8988T (cell line): Measurements from ENCODE around the gene SYNM.
"Not testable (repeated sequence)": the region's sequence is repeated elsewhere in the genome, so short reads cannot be mapped to it uniquely, and the experiment has no call there.

Source experiments
- DNase-seq: peaks from one replicate; pipeline ENCODE4 v3.0.0; 2011

SYNM gene

DNA sequence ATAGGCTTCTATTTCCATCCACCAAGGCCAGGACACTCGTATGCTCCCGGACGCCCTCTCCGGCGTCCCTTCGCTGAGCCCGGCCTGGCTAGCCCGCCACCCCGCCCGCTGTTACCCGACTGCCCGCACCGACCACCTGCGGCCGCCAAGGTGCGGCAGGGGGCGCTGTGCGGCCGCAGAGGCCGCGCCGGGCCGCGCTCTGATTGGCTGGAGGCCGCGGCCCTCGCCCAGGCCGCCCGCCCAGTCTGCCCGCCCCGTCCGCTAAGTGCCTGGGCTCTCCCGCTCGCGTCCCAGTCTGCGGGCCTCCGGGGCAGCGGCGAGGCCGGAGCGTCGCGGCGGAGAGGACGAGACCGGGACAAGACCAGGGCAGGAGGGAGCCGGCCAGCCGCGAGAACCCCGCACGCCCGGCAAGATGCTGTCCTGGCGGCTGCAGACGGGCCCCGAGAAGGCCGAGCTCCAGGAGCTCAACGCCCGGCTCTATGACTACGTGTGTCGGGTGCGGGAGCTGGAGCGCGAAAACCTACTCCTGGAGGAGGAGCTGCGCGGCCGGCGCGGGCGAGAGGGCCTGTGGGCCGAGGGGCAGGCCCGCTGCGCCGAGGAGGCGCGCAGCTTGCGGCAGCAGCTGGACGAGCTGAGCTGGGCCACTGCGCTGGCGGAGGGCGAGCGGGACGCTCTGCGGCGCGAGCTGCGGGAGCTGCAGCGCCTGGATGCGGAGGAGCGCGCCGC lies at the start of gene SYNM:
Gene SYNM (plus strand): TSS at position 293 of the 726 bp plus-strand sequence. CDS start 120 bp downstream, at position 413.
- DNase-seq, result peak; percentile 89

- DNase-seq, result no peak
These were observed 49.2 kb upstream of the SYNM start for GRCh38 chr15:99055555-99056134.

DNA sequence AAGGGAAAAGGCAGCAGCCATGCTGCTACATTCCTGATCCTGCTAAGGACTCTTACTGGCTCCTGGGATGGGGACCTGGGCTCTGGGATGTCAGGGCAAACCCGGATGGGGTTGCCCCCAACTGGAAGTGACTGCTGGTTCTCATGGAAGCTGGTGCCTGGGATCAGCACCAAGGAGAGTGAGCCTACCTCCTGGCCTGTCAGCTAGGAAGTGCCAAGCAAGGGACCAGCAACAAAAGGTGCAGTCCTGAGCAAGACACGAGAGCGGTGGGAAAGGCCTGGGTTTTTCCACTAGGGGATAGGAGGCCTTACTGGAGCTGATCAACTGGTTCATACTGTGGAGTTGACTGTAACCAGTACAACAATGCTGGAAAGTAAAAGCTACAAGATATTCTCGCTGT lies 47.9 kb upstream of the SYNM start:
- no peak for DNase-seq

- no peak for DNase-seq
These were observed 47.0 kb upstream of the SYNM start for GRCh38 chr15:99057697-99058420.

DNA sequence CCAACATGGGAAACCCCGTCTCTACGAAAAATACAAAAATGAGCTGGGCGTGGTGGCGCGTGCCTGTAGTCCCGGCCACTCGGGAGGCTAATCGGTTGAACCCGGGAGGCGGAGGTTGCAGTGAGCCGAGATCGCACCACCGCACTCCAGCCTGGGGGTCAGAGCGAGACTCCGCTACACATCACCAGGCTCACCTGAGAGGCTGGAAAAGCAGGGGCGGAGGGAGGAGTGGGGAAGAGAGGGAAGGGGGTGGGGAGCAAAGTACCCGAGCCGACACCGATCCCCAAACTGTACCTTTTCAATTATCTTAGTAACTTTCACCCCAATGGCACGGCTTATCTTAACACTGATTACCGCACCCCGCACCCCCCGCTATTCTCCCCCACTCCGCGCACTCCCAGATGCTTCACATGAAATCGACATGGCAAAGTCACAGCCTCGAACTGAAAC lies 46.4 kb upstream of the SYNM start:
- DNase-seq, result no peak

DNA sequence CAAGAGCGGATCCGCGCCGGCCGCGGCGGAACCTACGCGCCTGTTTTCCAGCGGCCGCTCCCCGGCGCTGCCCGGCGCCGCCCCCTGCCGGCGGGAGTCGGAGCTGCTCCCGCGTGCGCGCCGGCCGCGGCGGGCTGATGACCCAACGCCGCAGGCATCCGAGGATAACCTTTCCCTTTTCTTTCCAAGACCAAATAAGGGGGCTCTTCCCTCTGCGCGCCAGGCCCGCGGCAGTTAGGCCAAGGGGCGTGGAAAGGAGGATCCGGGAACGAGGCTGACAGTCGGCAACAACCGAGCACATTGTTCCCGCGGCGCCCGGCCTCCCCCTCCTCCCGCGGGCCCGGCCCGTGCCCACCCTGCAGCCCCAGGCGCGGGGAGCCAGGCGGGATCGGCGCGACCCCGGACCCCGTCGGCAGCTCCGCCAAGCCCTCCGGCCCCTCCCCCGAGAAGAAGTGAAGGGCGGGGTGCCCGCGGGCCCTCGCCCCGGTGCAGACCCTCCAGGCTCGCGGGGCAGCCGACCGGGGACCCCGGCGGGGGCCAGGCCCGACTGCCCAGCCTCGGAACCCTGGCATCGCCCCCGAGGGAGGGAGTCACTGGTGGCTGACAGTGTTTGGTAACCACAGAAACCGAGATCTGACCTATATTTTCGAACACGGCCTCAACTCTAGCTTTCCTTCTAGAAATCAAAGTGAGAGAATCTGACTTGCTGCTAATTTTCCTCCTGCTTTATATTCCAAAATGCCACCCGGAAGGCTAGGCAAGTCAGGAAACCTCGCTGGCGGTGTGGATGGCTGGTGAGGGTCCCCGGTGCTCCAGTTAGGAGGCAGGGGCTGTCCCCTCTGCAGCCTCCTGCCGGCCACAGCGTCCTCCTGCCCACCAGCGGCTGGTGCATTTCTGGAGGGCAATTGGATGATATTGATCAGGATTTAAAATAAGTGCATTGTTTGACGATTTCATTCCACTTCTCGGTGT lies 45.6 kb upstream of the SYNM start:
- peak; percentile 76 for DNase-seq

GRCh38 chr15:99060186-99060585 lies 44.7 kb upstream of the SYNM start:
- DNase-seq, result not testable (repeated sequence)

GRCh38 chr15:99062226-99062625 lies 42.7 kb upstream of the SYNM start:
- DNase-seq, result no peak

GRCh38 chr15:99068186-99068585 lies 36.7 kb upstream of the SYNM start:
- DNase-seq, result no peak

DNA sequence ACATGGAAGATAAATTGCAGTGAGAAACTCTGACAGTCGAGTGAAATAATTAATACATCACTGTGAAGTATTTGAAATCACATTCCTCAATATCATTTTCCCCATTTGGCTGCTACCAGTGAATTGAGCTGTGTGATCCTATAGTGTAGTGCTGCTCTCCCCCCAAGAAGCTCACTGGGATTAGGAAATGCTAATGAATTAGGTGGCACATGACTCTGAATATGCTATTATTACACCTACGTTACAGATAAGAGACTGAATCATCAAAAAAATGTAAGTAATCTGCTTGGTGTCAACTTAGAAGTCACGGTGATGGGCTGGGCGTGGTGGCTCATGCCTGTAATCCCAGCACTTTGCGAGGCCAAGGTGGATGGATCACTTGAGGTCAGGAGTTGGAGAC lies 34.7 kb upstream of the SYNM start:
- no peak for DNase-seq

DNA sequence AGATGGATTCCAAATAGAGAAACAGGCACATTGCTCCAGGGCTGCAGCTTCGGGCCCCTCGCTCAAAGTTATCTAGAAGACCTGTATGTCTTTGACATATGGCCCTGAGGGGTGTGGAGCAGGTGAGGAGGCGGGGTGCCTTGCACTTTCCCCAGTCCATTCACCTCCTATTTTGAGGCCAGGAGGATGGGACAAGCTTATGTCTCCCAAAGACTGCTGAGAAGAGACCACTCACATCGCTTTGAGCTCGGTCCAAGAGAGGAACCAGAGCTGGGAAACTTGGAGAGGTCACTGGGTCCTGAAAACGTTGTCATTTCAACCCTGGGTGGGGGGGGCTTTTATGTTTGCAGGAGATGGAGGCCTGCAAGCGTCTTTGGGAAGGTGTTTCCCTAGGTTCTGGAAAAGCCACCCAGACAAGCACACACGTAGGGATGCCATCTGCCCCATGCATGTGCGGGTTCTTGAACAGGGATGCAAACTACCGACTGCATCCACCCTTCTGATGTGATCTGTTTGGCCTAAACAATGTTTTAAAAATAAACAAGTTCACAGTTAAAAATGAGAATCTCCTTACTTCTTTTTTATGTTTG lies 33.7 kb upstream of the SYNM start:
- no peak for DNase-seq

GRCh38 chr15:99073008-99073717 lies 31.7 kb upstream of the SYNM start:
- no peak for DNase-seq

DNA sequence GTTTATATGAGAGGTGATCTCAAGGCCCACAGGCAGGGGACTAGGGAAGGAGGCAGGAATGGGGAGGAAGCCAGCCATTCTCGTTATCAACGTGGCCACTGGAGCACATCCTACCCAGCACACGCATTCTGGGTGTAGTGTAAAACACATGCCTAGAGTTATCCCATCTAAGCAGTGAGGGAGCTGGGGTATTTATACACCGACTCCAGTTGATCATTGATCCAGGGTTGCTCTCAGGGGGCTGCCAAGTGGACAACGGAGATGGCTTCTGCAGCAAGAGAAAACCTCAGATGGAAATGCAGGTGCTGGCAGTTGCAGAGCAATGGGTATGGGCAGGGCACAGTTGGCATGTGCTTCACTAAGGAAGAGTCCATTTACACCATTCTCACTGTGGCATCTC lies 30.4 kb upstream of the SYNM start:
- no peak for DNase-seq

GRCh38 chr15:99075059-99075652 lies 29.7 kb upstream of the SYNM start:
- DNase-seq, result not testable (repeated sequence)

GRCh38 chr15:99076109-99076508 lies 28.8 kb upstream of the SYNM start:
- DNase-seq, result no peak

DNA sequence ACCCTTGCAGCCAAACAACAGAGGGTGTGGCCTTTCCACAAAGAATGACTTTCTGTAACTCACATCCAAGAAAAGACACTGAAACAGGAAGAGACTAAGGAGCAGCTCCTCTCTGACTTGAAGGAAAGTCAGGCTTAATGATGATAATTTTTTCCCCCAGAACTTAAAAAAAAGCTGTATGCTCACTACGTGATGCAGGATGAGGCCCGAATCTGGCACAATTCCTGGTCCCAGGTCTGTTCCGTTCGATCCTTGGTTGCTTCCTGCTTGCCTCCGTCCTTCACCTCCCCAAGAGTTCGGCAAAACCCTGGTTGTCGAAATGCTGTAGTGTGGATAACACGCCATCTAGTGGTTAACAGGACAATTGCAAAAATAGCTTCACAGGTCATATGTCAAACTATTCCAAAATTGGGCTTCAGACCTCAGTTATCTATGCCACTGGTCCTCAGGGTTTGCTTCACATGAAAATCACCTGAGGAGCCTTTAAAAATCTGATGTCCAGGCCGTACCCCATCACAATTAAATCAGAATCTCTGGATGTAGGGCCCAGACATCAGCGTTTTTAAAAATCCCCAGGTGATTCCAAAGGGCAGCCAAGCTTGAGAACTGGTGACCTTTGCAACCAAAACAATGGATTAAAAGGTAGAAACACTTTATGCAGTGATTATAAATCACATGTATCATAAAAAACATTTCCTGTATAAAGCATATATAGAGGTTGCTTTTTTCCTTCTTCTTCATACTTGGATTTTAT lies 28.1 kb upstream of the SYNM start:
- DNase-seq, result no peak

GRCh38 chr15:99082798-99083197 lies 22.1 kb upstream of the SYNM start:
- DNase-seq, result no peak

- DNase-seq, result no peak
These were observed 19.9 kb upstream of the SYNM start for GRCh38 chr15:99084965-99085364.

DNA sequence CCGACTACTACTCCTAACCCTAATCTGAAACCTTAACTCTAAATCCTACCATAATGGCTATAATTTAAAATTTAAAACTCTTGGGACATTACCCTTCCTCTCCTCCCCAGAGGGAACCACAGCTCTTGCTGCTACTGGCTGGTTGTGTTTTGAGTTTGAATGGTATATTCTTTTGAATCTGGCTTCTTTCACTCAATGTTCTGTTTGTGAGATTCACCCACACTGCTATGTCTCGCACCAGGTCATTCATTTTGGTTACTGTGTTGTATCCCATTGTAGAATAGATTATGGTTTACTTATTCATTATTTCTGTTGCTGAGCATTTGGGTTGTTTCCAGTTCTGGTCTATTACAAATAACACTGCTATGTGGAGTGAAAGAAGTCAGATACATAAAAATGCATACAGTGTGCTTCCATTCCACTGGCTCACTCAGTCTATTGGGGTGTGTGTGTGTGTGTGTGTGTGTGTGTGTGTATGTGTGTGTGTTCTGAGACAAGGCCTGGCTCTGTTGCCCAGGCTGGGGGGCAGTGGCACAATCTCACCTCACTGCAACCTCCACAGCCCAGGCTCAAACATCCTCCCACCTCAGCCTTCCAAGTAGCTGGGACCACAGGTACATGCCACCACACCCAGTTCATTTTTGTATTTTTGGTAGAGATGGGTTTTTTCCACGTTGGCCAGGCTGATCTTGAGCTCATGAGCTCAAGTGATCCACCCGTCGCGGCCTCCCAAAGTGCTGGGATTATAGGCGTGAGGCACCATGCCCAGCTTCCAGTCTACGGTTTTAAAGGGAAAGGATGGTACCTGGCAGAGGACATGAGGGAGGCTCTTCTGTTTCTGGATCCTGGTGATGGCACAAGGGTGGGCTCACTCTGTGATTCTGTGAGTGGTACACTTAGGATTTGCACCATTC lies 19.2 kb upstream of the SYNM start:
- DNase-seq, result no peak

- no peak for DNase-seq
These were observed 18.6 kb upstream of the SYNM start for GRCh38 chr15:99086327-99086667.
